GM18526 (cell line): ENCODE results near the gene RERE.

Experiments
- POLR2A ChIP-seq: IDR thresholded peaks from 3 replicates; pipeline ENCODE4 v1.6.1; 2011; ENCODE audit not compliant: insufficient read length; ENCODE audit errors: extremely low read depth

Gene RERE

GRCh38 chr1:8817412-8818324 is at the start of gene RERE:
Gene RERE, minus strand, starts transcription at chr1:8817640.
- TF ChIP-seq POLR2A = peak; percentile 94

- TF ChIP-seq POLR2A = peak; percentile 17
These were observed 49.5 kb upstream of the RERE start for GRCh38 chr1:8866792-8867415.

- no peak for TF ChIP-seq POLR2A
These were observed 48.8 kb upstream of the RERE start for GRCh38 chr1:8866173-8866791.

- no peak for TF ChIP-seq POLR2A
These were observed 47.4 kb upstream of the RERE start for GRCh38 chr1:8864713-8865344.

- no peak for TF ChIP-seq POLR2A
These were observed 46.4 kb upstream of the RERE start for GRCh38 chr1:8863794-8864233.

- no peak for TF ChIP-seq POLR2A
These were observed 45.7 kb upstream of the RERE start for GRCh38 chr1:8863138-8863537.

GRCh38 chr1:8862528-8862927 is 45.1 kb upstream of the RERE start:
- no peak for TF ChIP-seq POLR2A

- TF ChIP-seq POLR2A = no peak
These were observed 43.5 kb upstream of the RERE start for GRCh38 chr1:8860738-8861516.

GRCh38 chr1:8858888-8859706 is 41.7 kb upstream of the RERE start:
- TF ChIP-seq POLR2A = no peak

- no peak for TF ChIP-seq POLR2A
These were observed 40.8 kb upstream of the RERE start for GRCh38 chr1:8858112-8858668.

GRCh38 chr1:8856689-8857412 is 39.4 kb upstream of the RERE start:
- TF ChIP-seq POLR2A = no peak

- TF ChIP-seq POLR2A = no peak
These were observed 36.8 kb upstream of the RERE start for GRCh38 chr1:8854240-8854639.

- no peak for TF ChIP-seq POLR2A
These were observed 33.6 kb upstream of the RERE start for GRCh38 chr1:8851060-8851459.
